A549 treated with DMSO at 1 μM for 4 hours (cell line): ENCODE measurements around the gene ZNF132. TPM values are rescaled to one million over a fixed set of nuclear protein-coding genes. Genes with fewer than 3 reads are reported as not detected.

Experiments
- total RNA-seq: library from RNA; stranded (reverse); fragments of 200-300 nt; extraction: Qiagen RNA extraction; gene quantifications from 5 replicates; pipeline ENCODE4 v1.2.3, GENCODE V29; 2022; ENCODE audit warnings: low read depth

Gene ZNF132
- 0.07 to 0.16 TPM (median 0.08 TPM) in 4 of 5 replicates, not detected in the other for total RNA-seq

GRCh38 chr19:58439576-58440554 is at the start of gene ZNF132:
Gene ZNF132 (minus strand): TSS chr19:58440153. CDS start chr19:58439821, 332 bp downstream.

GRCh38 chr19:58475714-58476497 is 36.0 kb upstream of the ZNF132 start, which contains the start of gene ZNF446:
Gene ZNF446 (plus strand): TSS chr19:58476352. CDS start chr19:58477219, 867 bp downstream.

GRCh38 chr19:58466760-58467589 is 27.0 kb upstream of the ZNF132 start, which contains the start of gene ZNF324:
Gene ZNF324 (plus strand): TSS chr19:58467080. CDS start chr19:58469186, 2,106 bp downstream.

GRCh38 chr19:58451358-58452101 is 11.6 kb upstream of the ZNF132 start, which contains the start of gene ZNF324B:
Gene ZNF324B (plus strand): TSS chr19:58451622. CDS start chr19:58453702, 2,080 bp downstream.

GRCh38 chr19:58408152-58409009 is 31.6 kb downstream of the ZNF132 start, which contains the start of gene ZNF584:
Gene ZNF584 (plus strand): TSS chr19:58408649. CDS start chr19:58409148, 499 bp downstream.

GRCh38 chr19:58395220-58395978 is 44.6 kb downstream of the ZNF132 start, which contains the start of gene RNF225:
Gene RNF225 (plus strand): TSS chr19:58395656. CDS start chr19:58396090, 434 bp downstream.

GRCh38 chr19:58386576-58387337 is 53.2 kb downstream of the ZNF132 start, which contains the start of gene RPS5:
Gene RPS5 (plus strand): TSS chr19:58387269. CDS start chr19:58388138, 869 bp downstream.

Other genes starting within 250 kb of the ZNF132 start
- gene ZNF544, start 211.2 kb downstream of the ZNF132 start, total RNA-seq: 11.6 to 24.4 TPM (median 19.0 TPM) in 5 replicates
- gene ZNF8, start 161.2 kb downstream of the ZNF132 start, total RNA-seq: 1.3 to 1.5 TPM (median 1.3 TPM) in 5 replicates
- 90.7 to 110 TPM (median 98.8 TPM) in 5 replicates for gene ERVK3-1, start 134.8 kb downstream of the ZNF132 start, total RNA-seq
- 2.1 to 3.3 TPM (median 2.9 TPM) in 5 replicates for gene ZSCAN22, start 113.2 kb downstream of the ZNF132 start, total RNA-seq
- gene A1BG, start 86.7 kb downstream of the ZNF132 start, total RNA-seq: 9.9 to 13.7 TPM (median 12.2 TPM) in 5 replicates
- gene ZNF497, start 77.4 kb downstream of the ZNF132 start, total RNA-seq: 0.80 to 1.7 TPM (median 1.5 TPM) in 5 replicates
- gene ZNF837, start 59.1 kb downstream of the ZNF132 start, total RNA-seq: 1.1 to 1.5 TPM (median 1.2 TPM) in 5 replicates
- 2,263 to 2,574 TPM (median 2,501 TPM) in 5 replicates for gene RPS5, start 52.9 kb downstream of the ZNF132 start, total RNA-seq
- gene RNF225, start 44.5 kb downstream of the ZNF132 start, total RNA-seq: 0.13 to 0.22 TPM in 2 of 5 replicates, not detected in the others
- 18.6 to 22.4 TPM (median 18.8 TPM) in 5 replicates for gene ZNF584, start 31.5 kb downstream of the ZNF132 start, total RNA-seq
- gene ZNF324B, start 11.5 kb upstream of the ZNF132 start, total RNA-seq: 7.4 to 8.4 TPM (median 7.8 TPM) in 5 replicates
- 9.1 to 11.9 TPM (median 9.7 TPM) in 5 replicates for gene ZNF324, start 26.9 kb upstream of the ZNF132 start, total RNA-seq
- gene ZNF446, start 36.2 kb upstream of the ZNF132 start, total RNA-seq: 11.7 to 14.6 TPM (median 13.1 TPM) in 5 replicates
- 24.4 to 34.2 TPM (median 28.6 TPM) in 5 replicates for gene SLC27A5, start 71.8 kb upstream of the ZNF132 start, total RNA-seq
- 11.6 to 19.5 TPM (median 16.8 TPM) in 5 replicates for gene ZBTB45, start 79.7 kb upstream of the ZNF132 start, total RNA-seq
- gene TRIM28, start 103.9 kb upstream of the ZNF132 start, total RNA-seq: 659 to 835 TPM (median 753 TPM) in 5 replicates
- 183 to 204 TPM (median 191 TPM) in 5 replicates for gene CHMP2A, start 115.0 kb upstream of the ZNF132 start, total RNA-seq
- 135 to 153 TPM (median 147 TPM) in 5 replicates for gene UBE2M, start 118.5 kb upstream of the ZNF132 start, total RNA-seq
- gene MZF1, start 133.2 kb upstream of the ZNF132 start, total RNA-seq: 12.5 to 18.1 TPM (median 16.9 TPM) in 5 replicates